ENCODE data around the gene HSPD1.

The HSPD1 gene

DNA sequence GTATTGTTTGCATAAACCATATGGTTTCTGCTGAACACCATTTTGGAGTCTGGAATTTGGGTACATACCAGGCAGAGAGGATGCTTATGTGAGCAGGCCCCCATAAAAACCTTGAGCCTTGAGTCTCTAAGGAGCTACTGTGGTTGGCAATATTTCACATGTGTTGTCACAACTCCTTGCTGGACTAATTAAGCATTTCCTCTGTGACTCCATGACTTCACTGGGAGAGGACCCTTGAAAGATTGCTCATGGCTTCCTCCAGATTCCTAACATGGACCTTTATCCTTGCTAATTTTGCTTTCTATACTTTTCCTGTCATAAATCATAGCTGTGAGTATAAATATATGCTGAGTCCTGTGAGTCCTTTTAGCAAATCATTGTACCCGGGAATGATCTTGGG, 53.9 kb downstream of the HSPD1 start:
- TF ChIP-seq TOX (CRISPR knock-in tag; IDR thresholded peaks at IDR 0.05; ENCODE audit: borderline replicate concordance) (no peak), ESRRG (CRISPR knock-in tag; IDR thresholded peaks at IDR 0.05) (no peak), RARB (CRISPR knock-in tag; IDR thresholded peaks at IDR 0.05) (no peak), OSR1 (CRISPR knock-in tag; IDR thresholded peaks at IDR 0.05) (no peak), SNAI2 (CRISPR knock-in tag; IDR thresholded peaks at IDR 0.05) (no peak), ARNTL (CRISPR knock-in tag; IDR thresholded peaks at IDR 0.05; ENCODE audit: borderline replicate concordance, low read depth) (no peak)
- TF ChIP-seq, protein P1, sequence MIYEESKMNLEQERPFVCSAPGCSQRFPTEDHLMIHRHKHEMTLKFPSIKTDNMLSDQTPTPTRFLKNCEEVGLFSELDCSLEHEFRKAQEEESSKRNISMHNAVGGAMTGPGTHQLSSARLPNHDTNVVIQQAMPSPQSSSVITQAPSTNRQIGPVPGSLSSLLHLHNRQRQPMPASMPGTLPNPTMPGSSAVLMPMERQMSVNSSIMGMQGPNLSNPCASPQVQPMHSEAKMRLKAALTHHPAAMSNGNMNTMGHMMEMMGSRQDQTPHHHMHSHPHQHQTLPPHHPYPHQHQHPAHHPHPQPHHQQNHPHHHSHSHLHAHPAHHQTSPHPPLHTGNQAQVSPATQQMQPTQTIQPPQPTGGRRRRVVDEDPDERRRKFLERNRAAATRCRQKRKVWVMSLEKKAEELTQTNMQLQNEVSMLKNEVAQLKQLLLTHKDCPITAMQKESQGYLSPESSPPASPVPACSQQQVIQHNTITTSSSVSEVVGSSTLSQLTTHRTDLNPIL (CRISPR knock-in tag; IDR thresholded peaks at IDR 0.05; ENCODE audit: low read depth), result no peak
- ATAC-seq, result no peak

DNA sequence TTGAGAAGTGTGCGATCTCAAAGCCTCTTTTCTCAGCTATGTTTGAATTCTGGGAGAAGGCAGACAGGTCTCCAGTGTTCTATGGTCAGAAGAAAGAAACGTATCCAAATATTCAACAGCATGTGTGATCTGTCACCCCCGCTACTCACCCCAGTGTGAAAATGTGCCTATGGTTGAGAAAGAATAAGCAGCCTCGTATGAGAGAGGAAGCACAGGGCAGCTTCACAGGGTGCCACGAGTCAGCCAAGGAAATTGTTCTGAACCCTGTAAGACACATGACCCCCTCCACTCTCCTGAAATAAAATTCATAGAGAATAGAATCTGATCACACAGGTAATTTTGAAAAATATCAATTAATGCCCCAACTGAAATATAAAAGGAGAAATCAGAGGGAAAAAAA, 56.8 kb downstream of the HSPD1 start:
- no peak for ATAC-seq
- TF ChIP-seq PPARA (CRISPR knock-in tag; IDR thresholded peaks at IDR 0.05; ENCODE audit: borderline replicate concordance) (no peak), ZNF565 (CRISPR knock-in tag; conservative IDR thresholded peaks at IDR 0.05; ENCODE audit: low read depth) (no peak), ESRRG (CRISPR knock-in tag; IDR thresholded peaks at IDR 0.05) (no peak), RARB (CRISPR knock-in tag; IDR thresholded peaks at IDR 0.05) (no peak), TCF4 (CRISPR knock-in tag; IDR thresholded peaks at IDR 0.05; ENCODE audit: borderline replicate concordance) (no peak), TOX (CRISPR knock-in tag; IDR thresholded peaks at IDR 0.05; ENCODE audit: borderline replicate concordance) (no peak), ZFP30 (CRISPR knock-in tag; IDR thresholded peaks at IDR 0.05) (no peak), GLIS3 (CRISPR knock-in tag; IDR thresholded peaks at IDR 0.05) (no peak)
- TF ChIP-seq, protein P2, sequence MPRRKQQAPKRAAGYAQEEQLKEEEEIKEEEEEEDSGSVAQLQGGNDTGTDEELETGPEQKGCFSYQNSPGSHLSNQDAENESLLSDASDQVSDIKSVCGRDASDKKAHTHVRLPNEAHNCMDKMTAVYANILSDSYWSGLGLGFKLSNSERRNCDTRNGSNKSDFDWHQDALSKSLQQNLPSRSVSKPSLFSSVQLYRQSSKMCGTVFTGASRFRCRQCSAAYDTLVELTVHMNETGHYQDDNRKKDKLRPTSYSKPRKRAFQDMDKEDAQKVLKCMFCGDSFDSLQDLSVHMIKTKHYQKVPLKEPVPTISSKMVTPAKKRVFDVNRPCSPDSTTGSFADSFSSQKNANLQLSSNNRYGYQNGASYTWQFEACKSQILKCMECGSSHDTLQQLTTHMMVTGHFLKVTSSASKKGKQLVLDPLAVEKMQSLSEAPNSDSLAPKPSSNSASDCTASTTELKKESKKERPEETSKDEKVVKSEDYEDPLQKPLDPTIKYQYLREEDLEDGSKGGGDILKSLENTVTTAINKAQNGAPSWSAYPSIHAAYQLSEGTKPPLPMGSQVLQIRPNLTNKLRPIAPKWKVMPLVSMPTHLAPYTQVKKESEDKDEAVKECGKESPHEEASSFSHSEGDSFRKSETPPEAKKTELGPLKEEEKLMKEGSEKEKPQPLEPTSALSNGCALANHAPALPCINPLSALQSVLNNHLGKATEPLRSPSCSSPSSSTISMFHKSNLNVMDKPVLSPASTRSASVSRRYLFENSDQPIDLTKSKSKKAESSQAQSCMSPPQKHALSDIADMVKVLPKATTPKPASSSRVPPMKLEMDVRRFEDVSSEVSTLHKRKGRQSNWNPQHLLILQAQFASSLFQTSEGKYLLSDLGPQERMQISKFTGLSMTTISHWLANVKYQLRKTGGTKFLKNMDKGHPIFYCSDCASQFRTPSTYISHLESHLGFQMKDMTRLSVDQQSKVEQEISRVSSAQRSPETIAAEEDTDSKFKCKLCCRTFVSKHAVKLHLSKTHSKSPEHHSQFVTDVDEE (CRISPR knock-in tag; IDR thresholded peaks at IDR 0.05), result no peak
- TF ChIP-seq, protein P3, sequence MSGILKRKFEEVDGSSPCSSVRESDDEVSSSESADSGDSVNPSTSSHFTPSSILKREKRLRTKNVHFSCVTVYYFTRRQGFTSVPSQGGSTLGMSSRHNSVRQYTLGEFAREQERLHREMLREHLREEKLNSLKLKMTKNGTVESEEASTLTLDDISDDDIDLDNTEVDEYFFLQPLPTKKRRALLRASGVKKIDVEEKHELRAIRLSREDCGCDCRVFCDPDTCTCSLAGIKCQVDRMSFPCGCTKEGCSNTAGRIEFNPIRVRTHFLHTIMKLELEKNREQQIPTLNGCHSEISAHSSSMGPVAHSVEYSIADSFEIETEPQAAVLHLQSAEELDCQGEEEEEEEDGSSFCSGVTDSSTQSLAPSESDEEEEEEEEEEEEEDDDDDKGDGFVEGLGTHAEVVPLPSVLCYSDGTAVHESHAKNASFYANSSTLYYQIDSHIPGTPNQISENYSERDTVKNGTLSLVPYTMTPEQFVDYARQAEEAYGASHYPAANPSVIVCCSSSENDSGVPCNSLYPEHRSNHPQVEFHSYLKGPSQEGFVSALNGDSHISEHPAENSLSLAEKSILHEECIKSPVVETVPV (CRISPR knock-in tag; IDR thresholded peaks at IDR 0.05), result no peak

DNA sequence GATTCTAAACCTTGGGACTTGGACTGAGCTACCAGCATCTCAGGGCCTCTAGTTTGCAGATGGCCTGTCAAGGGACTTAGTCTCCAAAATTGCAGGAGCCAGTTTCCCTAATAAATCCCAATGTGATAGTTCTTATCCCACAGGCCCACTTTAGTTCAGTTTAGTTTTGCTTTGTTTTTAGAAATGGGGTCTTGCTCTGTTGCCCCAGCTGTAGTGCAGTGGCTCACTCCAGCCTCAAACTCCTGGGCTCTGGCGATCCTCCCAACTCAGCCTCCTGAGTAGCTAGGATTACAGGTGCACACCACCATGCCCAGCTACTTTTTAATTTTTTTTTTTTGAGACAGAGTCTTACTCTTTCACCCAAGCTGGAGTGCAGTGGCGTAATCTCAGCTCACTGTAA, 62.3 kb downstream of the HSPD1 start:
- TF ChIP-seq ESRRG (CRISPR knock-in tag; IDR thresholded peaks at IDR 0.05), result no peak
- TF ChIP-seq ZNF565 (CRISPR knock-in tag; conservative IDR thresholded peaks at IDR 0.05; ENCODE audit: low read depth), result no peak
- TF ChIP-seq OSR1 (CRISPR knock-in tag; IDR thresholded peaks at IDR 0.05), result no peak
- TF ChIP-seq PPARA (CRISPR knock-in tag; IDR thresholded peaks at IDR 0.05; ENCODE audit: borderline replicate concordance), result no peak
- TF ChIP-seq, protein P2 (CRISPR knock-in tag; IDR thresholded peaks at IDR 0.05), result no peak
- TF ChIP-seq CSDC2 (CRISPR knock-in tag; IDR thresholded peaks at IDR 0.05), result no peak
- no peak for TF ChIP-seq ZNF8 (CRISPR knock-in tag; IDR thresholded peaks at IDR 0.05)
- TF ChIP-seq, protein P4, sequence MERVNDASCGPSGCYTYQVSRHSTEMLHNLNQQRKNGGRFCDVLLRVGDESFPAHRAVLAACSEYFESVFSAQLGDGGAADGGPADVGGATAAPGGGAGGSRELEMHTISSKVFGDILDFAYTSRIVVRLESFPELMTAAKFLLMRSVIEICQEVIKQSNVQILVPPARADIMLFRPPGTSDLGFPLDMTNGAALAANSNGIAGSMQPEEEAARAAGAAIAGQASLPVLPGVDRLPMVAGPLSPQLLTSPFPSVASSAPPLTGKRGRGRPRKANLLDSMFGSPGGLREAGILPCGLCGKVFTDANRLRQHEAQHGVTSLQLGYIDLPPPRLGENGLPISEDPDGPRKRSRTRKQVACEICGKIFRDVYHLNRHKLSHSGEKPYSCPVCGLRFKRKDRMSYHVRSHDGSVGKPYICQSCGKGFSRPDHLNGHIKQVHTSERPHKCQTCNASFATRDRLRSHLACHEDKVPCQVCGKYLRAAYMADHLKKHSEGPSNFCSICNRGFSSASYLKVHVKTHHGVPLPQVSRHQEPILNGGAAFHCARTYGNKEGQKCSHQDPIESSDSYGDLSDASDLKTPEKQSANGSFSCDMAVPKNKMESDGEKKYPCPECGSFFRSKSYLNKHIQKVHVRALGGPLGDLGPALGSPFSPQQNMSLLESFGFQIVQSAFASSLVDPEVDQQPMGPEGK (CRISPR knock-in tag; IDR thresholded peaks at IDR 0.05; ENCODE audit: borderline replicate concordance), result no peak
- TF ChIP-seq ZFP3 (CRISPR knock-in tag; IDR thresholded peaks at IDR 0.05), result no peak
- TF ChIP-seq TOX (CRISPR knock-in tag; IDR thresholded peaks at IDR 0.05; ENCODE audit: borderline replicate concordance), result no peak
- TF ChIP-seq TCF4 (CRISPR knock-in tag; IDR thresholded peaks at IDR 0.05; ENCODE audit: borderline replicate concordance), result no peak
- TF ChIP-seq ARNTL (CRISPR knock-in tag; IDR thresholded peaks at IDR 0.05; ENCODE audit: borderline replicate concordance, low read depth), result no peak
- TF ChIP-seq ISL1 (CRISPR knock-in tag; IDR thresholded peaks at IDR 0.05), result no peak
- no peak for ATAC-seq

All from SK-N-SH treated with all-trans-retinoic acid at 6 μM for 48 hours (cell line).